Fibroblast of skin of scalp (primary cell): ENCODE data around the gene HPD.

Experiments used
- DNase-seq: peaks from one replicate; pipeline ENCODE4 v3.0.0-alpha.2; 2013

Gene HPD

GRCh38 chr12:121827351-121828099 lies 31.1 kb downstream of the HPD start:
- no peak for DNase-seq

GRCh38 chr12:121826318-121827150 lies 32.1 kb downstream of the HPD start:
- no peak for DNase-seq

- DNase-seq = no peak
Observed at GRCh38 chr12:121825041-121825523, 33.6 kb downstream of the HPD start.

GRCh38 chr12:121823727-121824115 lies 34.9 kb downstream of the HPD start:
- DNase-seq = no peak

GRCh38 chr12:121823101-121823726 lies 35.4 kb downstream of the HPD start:
- no peak for DNase-seq

GRCh38 chr12:121822393-121823100 lies 36.1 kb downstream of the HPD start:
- no peak for DNase-seq

- no peak for DNase-seq
Observed at GRCh38 chr12:121820056-121820455, 38.6 kb downstream of the HPD start.

- DNase-seq = no peak
Observed at GRCh38 chr12:121819212-121819949, 39.3 kb downstream of the HPD start.

- DNase-seq = no peak
Observed at GRCh38 chr12:121817648-121818043, 41.0 kb downstream of the HPD start.

- DNase-seq = no peak
Observed at GRCh38 chr12:121816925-121817647, 41.6 kb downstream of the HPD start.

GRCh38 chr12:121815263-121815662 lies 43.4 kb downstream of the HPD start:
- no peak for DNase-seq

- no peak for DNase-seq
Observed at GRCh38 chr12:121814429-121815119, 44.1 kb downstream of the HPD start.

GRCh38 chr12:121813951-121814350 lies 44.7 kb downstream of the HPD start:
- DNase-seq = no peak

- no peak for DNase-seq
Observed at GRCh38 chr12:121812921-121813896, 45.5 kb downstream of the HPD start.

- DNase-seq = peak; percentile 55
Observed at GRCh38 chr12:121812320-121812871, 46.3 kb downstream of the HPD start.

GRCh38 chr12:121811434-121812319 lies 47.0 kb downstream of the HPD start:
- DNase-seq = peak; percentile 66

- DNase-seq = no peak
Observed at GRCh38 chr12:121810833-121811433, 47.7 kb downstream of the HPD start.
